Activated CD4-positive, alpha-beta T cell treated with anti-CD3 and anti-CD28 coated beads, Interleukin-2, amount 10 ng/mL, durations not matched to agents 24 days and 14 days (primary cell): ENCODE measurements around the gene BIK. TPM values are rescaled to one million over a fixed set of nuclear protein-coding genes. Genes with fewer than 3 reads are reported as not detected.

ENCODE experiments used
- DNase-seq: peaks from one replicate; pipeline ENCODE4 v3.0.0; 2022
- H3K27ac Mint-ChIP-seq: one replicate; pipeline ENCODE4 v1.8.0; 2022; ENCODE audit warnings: mild to moderate bottlenecking, mixed read lengths
- H3K27me3 Mint-ChIP-seq: one replicate; pipeline ENCODE4 v1.8.0; 2022; ENCODE audit warnings: mixed read lengths
- H3K36me3 Mint-ChIP-seq: one replicate; pipeline ENCODE4 v1.8.0; 2022; ENCODE audit warnings: low read depth, mild to moderate bottlenecking, mixed read lengths
- H3K4me1 Mint-ChIP-seq: one replicate; pipeline ENCODE4 v1.8.0; 2021; ENCODE audit warnings: mixed read lengths
- H3K4me3 Mint-ChIP-seq: one replicate; pipeline ENCODE4 v1.8.0; 2022; ENCODE audit warnings: mild to moderate bottlenecking, moderate library complexity, mixed read lengths
- H3K9me3 Mint-ChIP-seq: one replicate; pipeline ENCODE4 v1.8.0; 2021; ENCODE audit warnings: mixed read lengths
- intact Hi-C: fragments of 100-400 bp; cut with micrococcal nuclease; formaldehyde crosslinking; loops from one replicate; pipeline ENCODE4 v1.15.1; 2023
- total RNA-seq: library from RNA; stranded (reverse); gene quantifications from 2 replicates; pipeline ENCODE4 v1.2.3, GENCODE V29; 2022

The BIK gene
- 1.7 and 2.5 TPM in 2 replicates for total RNA-seq

GRCh38 chr22:43110444-43110926 is at the start of gene BIK:
Gene BIK (plus strand): TSS chr22:43110750. CDS start chr22:43124023, 13,273 bp downstream.
- peak; percentile 83 for DNase-seq
- Mint-ChIP-seq H3K27ac (no peak within 1 kb of the TSS), H3K27me3 (peaks cover 32% of the 10 kb centered on the region), H3K4me3 (peak within 1 kb of the TSS; percentile 83), H3K36me3 (no peaks in the 10 kb centered on the region), H3K4me1 (peaks cover 4% of the 10 kb centered on the region), H3K9me3 (no peaks in the 10 kb centered on the region)
- intact Hi-C loops = no loop called here

GRCh38 chr22:43066134-43066533 is 44.4 kb upstream of the BIK start:
- H3K36me3 Mint-ChIP-seq = peaks cover 4% of the 10 kb centered on the region
- no peaks in the 10 kb centered on the region for H3K4me1 Mint-ChIP-seq
- DNase-seq = no peak
- intact Hi-C loops = no loop called here
- no peak overlapping the region for H3K27ac Mint-ChIP-seq
- no peak overlapping the region for H3K4me3 Mint-ChIP-seq
- H3K9me3 Mint-ChIP-seq = no peaks in the 10 kb centered on the region
- H3K27me3 Mint-ChIP-seq = no peaks in the 10 kb centered on the region

- peaks cover 4% of the 10 kb centered on the region for H3K36me3 Mint-ChIP-seq
- no peaks in the 10 kb centered on the region for H3K9me3 Mint-ChIP-seq
- H3K4me1 Mint-ChIP-seq = no peaks in the 10 kb centered on the region
Measured at GRCh38 chr22:43066844-43067385, 43.6 kb upstream of the BIK start.

GRCh38 chr22:43077121-43077877 is 33.3 kb upstream of the BIK start:
- Mint-ChIP-seq H3K27me3 (no peaks in the 10 kb centered on the region), H3K27ac (no peak overlapping the region), H3K4me1 (no peaks in the 10 kb centered on the region), H3K9me3 (no peaks in the 10 kb centered on the region), H3K36me3 (no peaks in the 10 kb centered on the region), H3K4me3 (no peak overlapping the region)
- intact Hi-C loops = no loop called here
- DNase-seq = no peak

More at GRCh38 chr22:43066844-43067385, 43.6 kb upstream of the BIK start:
- no peak overlapping the region for H3K27ac Mint-ChIP-seq
- DNase-seq = no peak
- intact Hi-C loops = no loop called here
- H3K27me3 Mint-ChIP-seq = no peaks in the 10 kb centered on the region
- H3K4me3 Mint-ChIP-seq = no peak overlapping the region

GRCh38 chr22:43078522-43078921 is 32.0 kb upstream of the BIK start:
- Mint-ChIP-seq H3K27me3 (no peaks in the 10 kb centered on the region), H3K27ac (no peak overlapping the region), H3K4me3 (no peak overlapping the region), H3K36me3 (no peaks in the 10 kb centered on the region), H3K9me3 (no peaks in the 10 kb centered on the region), H3K4me1 (no peaks in the 10 kb centered on the region)
- intact Hi-C loops = no loop called here
- no peak for DNase-seq

GRCh38 chr22:43079742-43080141 is 30.8 kb upstream of the BIK start:
- Mint-ChIP-seq H3K27me3 (no peaks in the 10 kb centered on the region), H3K27ac (no peak overlapping the region), H3K9me3 (no peaks in the 10 kb centered on the region), H3K4me3 (no peak overlapping the region), H3K4me1 (no peaks in the 10 kb centered on the region), H3K36me3 (no peaks in the 10 kb centered on the region)
- no peak for DNase-seq
- intact Hi-C loops = loop anchor here (10.0 kb wide), 1 partner anchor 215 kb away; no protein-coding TSS in a partner anchor

- H3K4me3 Mint-ChIP-seq = no peak overlapping the region
- H3K9me3 Mint-ChIP-seq = no peaks in the 10 kb centered on the region
- H3K36me3 Mint-ChIP-seq = no peaks in the 10 kb centered on the region
- intact Hi-C loops = loop anchor here (10.0 kb wide), 1 partner anchor 216 kb away; no protein-coding TSS in a partner anchor
- no peaks in the 10 kb centered on the region for H3K27me3 Mint-ChIP-seq
- no peak overlapping the region for H3K27ac Mint-ChIP-seq
- no peak for DNase-seq
- H3K4me1 Mint-ChIP-seq = no peaks in the 10 kb centered on the region
Measured at GRCh38 chr22:43080616-43081015, 29.9 kb upstream of the BIK start.

- peaks cover 9% of the 10 kb centered on the region for H3K4me1 Mint-ChIP-seq
- no peak overlapping the region for H3K27ac Mint-ChIP-seq
Measured at GRCh38 chr22:43081968-43082367, 28.6 kb upstream of the BIK start.

GRCh38 chr22:43085658-43086606 is 24.6 kb upstream of the BIK start:
- H3K36me3 Mint-ChIP-seq = no peaks in the 10 kb centered on the region

More at GRCh38 chr22:43081968-43082367, 28.6 kb upstream of the BIK start:
- Mint-ChIP-seq H3K36me3 (no peaks in the 10 kb centered on the region), H3K27me3 (no peaks in the 10 kb centered on the region), H3K9me3 (no peaks in the 10 kb centered on the region), H3K4me3 (no peak overlapping the region)
- DNase-seq = no peak
- intact Hi-C loops = loop anchor here (10.0 kb wide), 1 partner anchor 217 kb away; no protein-coding TSS in a partner anchor

GRCh38 chr22:43088627-43088983 is 21.9 kb upstream of the BIK start:
- H3K27ac Mint-ChIP-seq = peak overlapping the region; percentile 93
- no peaks in the 10 kb centered on the region for H3K27me3 Mint-ChIP-seq
- no peaks in the 10 kb centered on the region for H3K9me3 Mint-ChIP-seq
- H3K4me3 Mint-ChIP-seq = peak overlapping the region; percentile 91
- H3K4me1 Mint-ChIP-seq = peaks cover 23% of the 10 kb centered on the region
- no peak for DNase-seq
- intact Hi-C loops = loop anchor here (10.0 kb wide), 1 partner anchor 224 kb away; no protein-coding TSS in a partner anchor
- H3K36me3 Mint-ChIP-seq = no peaks in the 10 kb centered on the region

More at GRCh38 chr22:43085658-43086606, 24.6 kb upstream of the BIK start:
- Mint-ChIP-seq H3K9me3 (no peaks in the 10 kb centered on the region), H3K27ac (peak overlapping the region; percentile 20), H3K27me3 (no peaks in the 10 kb centered on the region), H3K4me3 (no peak overlapping the region), H3K4me1 (peaks cover 19% of the 10 kb centered on the region)
- intact Hi-C loops = loop anchor here (10.0 kb wide), 1 partner anchor 221 kb away; no protein-coding TSS in a partner anchor
- no peak for DNase-seq

- DNase-seq = peak; percentile 97
- Mint-ChIP-seq H3K27me3 (no peaks in the 10 kb centered on the region), H3K9me3 (no peaks in the 10 kb centered on the region), H3K4me3 (peak within 1 kb of the TSS; percentile 91), H3K27ac (peak within 1 kb of the TSS; percentile 93), H3K36me3 (no peaks in the 10 kb centered on the region), H3K4me1 (peaks cover 23% of the 10 kb centered on the region)
- intact Hi-C loops = loop anchor here (1.0 to 10.0 kb wide), 3 partner anchors 74 to 427 kb away; partner anchors contain the start of gene PACSIN2
Measured at GRCh38 chr22:43088984-43089717, 21.4 kb upstream of the BIK start, which contains the start of gene TTLL1. Gene TTLL1 (minus strand): TSS chr22:43089391. CDS start chr22:43075586, 13,805 bp downstream.

GRCh38 chr22:43090130-43090789 is 20.3 kb upstream of the BIK start:
- Mint-ChIP-seq H3K27me3 (no peaks in the 10 kb centered on the region), H3K4me1 (peaks cover 23% of the 10 kb centered on the region), H3K9me3 (no peaks in the 10 kb centered on the region), H3K4me3 (peak overlapping the region; percentile 91), H3K27ac (peak overlapping the region; percentile 41), H3K36me3 (no peaks in the 10 kb centered on the region)
- intact Hi-C loops = loop anchor here (1.0 kb wide), 2 partner anchors 310 to 469 kb away; no protein-coding TSS in a partner anchor
- DNase-seq = peak; percentile 85
